K562 (cell line): Measurements from ENCODE around the gene MACF1. TPM values are rescaled to one million over a fixed set of nuclear protein-coding genes. Genes with fewer than 3 reads are reported as not detected.

Experiments used
- ARID1B ChIP-seq: fragments of 450-650 bp; IDR thresholded peaks from 2 replicates; pipeline ENCODE4 v1.6.1; 2016; ENCODE audit warnings: antibody characterized with exemption, mild to moderate bottlenecking, inconsistent platforms
- ARNT ChIP-seq, 2 experiments: fragments of 450-650 bp; IDR thresholded peaks; 2 replicates each; pipeline ENCODE4 v1.6.1; 2016; ENCODE audit warnings: mild to moderate bottlenecking in 1 of 2
- CXXC5 ChIP-seq: fragments of 250-450 bp; sonication (Bioruptor Pico); IDR thresholded peaks from 2 replicates; pipeline ENCODE4 v1.8.0; 2022; ENCODE audit warnings: inconsistent platforms, mild to moderate bottlenecking, moderate library complexity
- DMBX1 ChIP-seq: fragments of 250-450 bp; sonication (Bioruptor Pico); IDR thresholded peaks from 2 replicates; pipeline ENCODE4 v1.8.0; 2022; ENCODE audit warnings: inconsistent platforms, mild to moderate bottlenecking, moderate library complexity, borderline replicate concordance
- HES1 ChIP-seq: fragments of 450-650 bp; IDR thresholded peaks from 2 replicates; pipeline ENCODE4 v1.6.1; 2016; ENCODE audit warnings: low read depth, mild to moderate bottlenecking, moderate library complexity
- KDM1A ChIP-seq, 2 experiments: fragments of 450-650 bp; IDR thresholded peaks; 2 replicates each; pipeline ENCODE4 v1.6.1; 2016; ENCODE audit warnings: mild to moderate bottlenecking in 2 of 2
- LCOR ChIP-seq: sonication (generic); formaldehyde crosslinking; IDR thresholded peaks from 2 replicates; pipeline ENCODE4 v1.8.0; 2022; ENCODE audit warnings: mild to moderate bottlenecking, missing genetic modification reagents
- MAFK ChIP-seq: IDR thresholded peaks from 2 replicates; pipeline ENCODE4 v1.6.1; 2011; ENCODE audit warnings: low read length, improper control_type of control experiment
- MAX ChIP-seq: sonication (generic); formaldehyde crosslinking; IDR thresholded peaks from 2 replicates; pipeline ENCODE4 v1.9.0; 2022; ENCODE audit warnings: mild to moderate bottlenecking, missing genetic modification reagents
- NCOA2 ChIP-seq, 2 experiments: fragments of 450-650 bp; IDR thresholded peaks; 2 replicates each; pipeline ENCODE4 v1.6.1; 2018; ENCODE audit warnings: mild to moderate bottlenecking in 2 of 2, moderate library complexity in 1 of 2; ENCODE audit not compliant: partially characterized antibody in 2 of 2
- NFE2 ChIP-seq: IDR thresholded peaks from 2 replicates; pipeline ENCODE4 v1.6.1; 2014; ENCODE audit warnings: antibody characterized with exemption, low read depth
- SMAD4 ChIP-seq: fragments of 250-450 bp; sonication (Bioruptor Pico); conservative IDR thresholded peaks from 2 replicates; pipeline ENCODE4 v1.8.0; 2021; ENCODE audit warnings: inconsistent platforms, mild to moderate bottlenecking, moderate library complexity
- SOX6 ChIP-seq: fragments of 450-650 bp; IDR thresholded peaks from 2 replicates; pipeline ENCODE4 v1.6.1; 2014; ENCODE audit warnings: mild to moderate bottlenecking
- ZBTB17 ChIP-seq: fragments of 450-650 bp; formaldehyde crosslinking; IDR thresholded peaks from 2 replicates; pipeline ENCODE4 v1.4.0; 2020; ENCODE audit warnings: mild to moderate bottlenecking
- ZNF232 ChIP-seq: sonication (generic); formaldehyde crosslinking; IDR thresholded peaks from 2 replicates; pipeline ENCODE4 v1.8.0; 2022; ENCODE audit warnings: mild to moderate bottlenecking, missing genetic modification reagents
- ZNF444 ChIP-seq: fragments of 250-450 bp; sonication (Bioruptor Pico); IDR thresholded peaks from 2 replicates; pipeline ENCODE4 v1.4.0; 2020; ENCODE audit warnings: mild to moderate bottlenecking, moderate library complexity
- polyA plus RNA-seq, 8 experiments: library from polyadenylated mRNA; depleted of rRNA in 4 of 8; stranded (reverse) in 5 of 8; unstranded in 3 of 8; fragments of >200 nt; fragmentation: Nextera tagmentation in 2 of 8; fragmentation: Illumina TruSeq in 1 of 8; extraction: Ambion mirVana in 2 of 8; extraction: Trizol in 1 of 8; gene quantifications; 2 replicates each; pipeline versions ENCODE4 v1.2.1 to v1.2.3, GENCODE V29; 2011 to 2014; ENCODE audit warnings: inconsistent platforms in 1 of 8, missing spikeins in 1 of 8
- total RNA-seq, 7 experiments: library from RNA; depleted of rRNA in 6 of 7; stranded (reverse); fragments of >200 nt in 6 of 7; fragmentation: Illumina TruSeq in 2 of 7; extraction: Trizol in 2 of 7; gene quantifications; 2 replicates each; pipeline versions ENCODE4 v1.2.1 to v1.2.3, GENCODE V29; 2011 to 2021; ENCODE audit warnings: low replicate concordance in 1 of 7
- TF ChIP-seq, protein P1 (sequence below): fragments of 250-450 bp; sonication (Bioruptor Pico); IDR thresholded peaks from 2 replicates; pipeline ENCODE4 v1.4.0; 2020; ENCODE audit warnings: mild to moderate bottlenecking, moderate library complexity, borderline replicate concordance
- TF ChIP-seq, protein P2 (sequence below): sonication (generic); formaldehyde crosslinking; IDR thresholded peaks from 2 replicates; pipeline ENCODE4 v1.8.0; 2023; ENCODE audit warnings: mild to moderate bottlenecking, missing genetic modification reagents
- TF ChIP-seq, protein P3 (sequence below): fragments of 200-800 bp; sonication (Bioruptor generic); IDR thresholded peaks from 2 replicates; pipeline ENCODE4 v1.6.1; 2017; ENCODE audit warnings: missing genetic modification characterization, missing compliant biosample characterization

Gene MACF1
- total and polyA plus RNA-seq, 9 of the 15 experiments (the other 6 are each of a cell fraction or from before 2014, with no cell fraction given): 13.2 to 232 (median 112) TPM

DNA sequence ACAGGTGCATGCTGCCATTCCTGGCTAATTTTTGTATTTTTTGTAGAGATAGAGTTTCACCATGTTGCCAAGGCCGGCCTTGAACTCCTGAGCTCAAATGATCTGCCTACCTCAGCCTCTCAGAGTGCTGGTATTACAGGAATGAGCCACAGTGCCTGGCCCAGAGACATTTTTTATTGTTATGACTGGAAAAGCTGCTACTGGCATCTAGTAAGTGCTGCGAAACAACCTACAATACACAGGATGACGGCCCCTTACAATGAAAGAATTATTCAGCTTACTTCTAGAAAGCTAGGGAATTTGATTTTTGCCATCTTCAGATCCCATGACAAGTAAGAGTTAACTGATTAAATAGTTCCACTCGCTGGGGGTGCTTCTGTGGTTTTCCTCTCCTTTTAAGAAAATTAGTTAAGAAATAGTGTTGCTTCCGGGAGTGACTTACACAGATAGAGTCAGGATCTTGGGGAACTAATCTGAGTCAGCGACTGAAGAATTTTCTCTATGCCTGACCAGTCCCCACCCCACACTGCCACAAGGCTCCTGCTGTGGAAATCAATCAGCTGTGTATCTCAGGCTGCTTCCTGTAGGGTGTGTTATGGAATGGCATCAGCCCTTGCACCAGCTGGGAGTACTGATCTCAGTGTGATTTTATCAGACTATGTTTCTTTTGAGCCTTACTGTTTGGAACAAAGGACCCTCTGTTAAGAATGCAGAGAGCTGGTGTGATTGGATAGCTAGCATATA lies 194.0 kb downstream of the MACF1 start (continued):
- TF ChIP-seq, protein P1, sequence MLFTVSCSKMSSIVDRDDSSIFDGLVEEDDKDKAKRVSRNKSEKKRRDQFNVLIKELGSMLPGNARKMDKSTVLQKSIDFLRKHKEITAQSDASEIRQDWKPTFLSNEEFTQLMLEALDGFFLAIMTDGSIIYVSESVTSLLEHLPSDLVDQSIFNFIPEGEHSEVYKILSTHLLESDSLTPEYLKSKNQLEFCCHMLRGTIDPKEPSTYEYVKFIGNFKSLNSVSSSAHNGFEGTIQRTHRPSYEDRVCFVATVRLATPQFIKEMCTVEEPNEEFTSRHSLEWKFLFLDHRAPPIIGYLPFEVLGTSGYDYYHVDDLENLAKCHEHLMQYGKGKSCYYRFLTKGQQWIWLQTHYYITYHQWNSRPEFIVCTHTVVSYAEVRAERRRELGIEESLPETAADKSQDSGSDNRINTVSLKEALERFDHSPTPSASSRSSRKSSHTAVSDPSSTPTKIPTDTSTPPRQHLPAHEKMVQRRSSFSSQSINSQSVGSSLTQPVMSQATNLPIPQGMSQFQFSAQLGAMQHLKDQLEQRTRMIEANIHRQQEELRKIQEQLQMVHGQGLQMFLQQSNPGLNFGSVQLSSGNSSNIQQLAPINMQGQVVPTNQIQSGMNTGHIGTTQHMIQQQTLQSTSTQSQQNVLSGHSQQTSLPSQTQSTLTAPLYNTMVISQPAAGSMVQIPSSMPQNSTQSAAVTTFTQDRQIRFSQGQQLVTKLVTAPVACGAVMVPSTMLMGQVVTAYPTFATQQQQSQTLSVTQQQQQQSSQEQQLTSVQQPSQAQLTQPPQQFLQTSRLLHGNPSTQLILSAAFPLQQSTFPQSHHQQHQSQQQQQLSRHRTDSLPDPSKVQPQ: no peak
- TF ChIP-seq ARNT (IDR thresholded peaks at IDR 0.05): peak in 1 of 2 experiments; percentile 58; a peak in 1 of 4 replicates
- TF ChIP-seq ARID1B: peak; percentile 89
- 0 out of 2 replicates have a peak, but pooled peaks have one; percentile 37 for TF ChIP-seq ZBTB17 (CRISPR knock-in tag)
- TF ChIP-seq ZNF232 (CRISPR knock-in tag): no peak
- peak; percentile 85 for TF ChIP-seq SOX6
- peak; percentile 61 to 67 for TF ChIP-seq KDM1A (IDR thresholded peaks at IDR 0.05)
- no peak for TF ChIP-seq NCOA2 (IDR thresholded peaks at IDR 0.05; ENCODE audit: partially characterized antibody in 2 of 2)
- TF ChIP-seq, protein P2, sequence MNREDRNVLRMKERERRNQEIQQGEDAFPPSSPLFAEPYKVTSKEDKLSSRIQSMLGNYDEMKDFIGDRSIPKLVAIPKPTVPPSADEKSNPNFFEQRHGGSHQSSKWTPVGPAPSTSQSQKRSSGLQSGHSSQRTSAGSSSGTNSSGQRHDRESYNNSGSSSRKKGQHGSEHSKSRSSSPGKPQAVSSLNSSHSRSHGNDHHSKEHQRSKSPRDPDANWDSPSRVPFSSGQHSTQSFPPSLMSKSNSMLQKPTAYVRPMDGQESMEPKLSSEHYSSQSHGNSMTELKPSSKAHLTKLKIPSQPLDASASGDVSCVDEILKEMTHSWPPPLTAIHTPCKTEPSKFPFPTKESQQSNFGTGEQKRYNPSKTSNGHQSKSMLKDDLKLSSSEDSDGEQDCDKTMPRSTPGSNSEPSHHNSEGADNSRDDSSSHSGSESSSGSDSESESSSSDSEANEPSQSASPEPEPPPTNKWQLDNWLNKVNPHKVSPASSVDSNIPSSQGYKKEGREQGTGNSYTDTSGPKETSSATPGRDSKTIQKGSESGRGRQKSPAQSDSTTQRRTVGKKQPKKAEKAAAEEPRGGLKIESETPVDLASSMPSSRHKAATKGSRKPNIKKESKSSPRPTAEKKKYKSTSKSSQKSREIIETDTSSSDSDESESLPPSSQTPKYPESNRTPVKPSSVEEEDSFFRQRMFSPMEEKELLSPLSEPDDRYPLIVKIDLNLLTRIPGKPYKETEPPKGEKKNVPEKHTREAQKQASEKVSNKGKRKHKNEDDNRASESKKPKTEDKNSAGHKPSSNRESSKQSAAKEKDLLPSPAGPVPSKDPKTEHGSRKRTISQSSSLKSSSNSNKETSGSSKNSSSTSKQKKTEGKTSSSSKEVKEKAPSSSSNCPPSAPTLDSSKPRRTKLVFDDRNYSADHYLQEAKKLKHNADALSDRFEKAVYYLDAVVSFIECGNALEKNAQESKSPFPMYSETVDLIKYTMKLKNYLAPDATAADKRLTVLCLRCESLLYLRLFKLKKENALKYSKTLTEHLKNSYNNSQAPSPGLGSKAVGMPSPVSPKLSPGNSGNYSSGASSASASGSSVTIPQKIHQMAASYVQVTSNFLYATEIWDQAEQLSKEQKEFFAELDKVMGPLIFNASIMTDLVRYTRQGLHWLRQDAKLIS (CRISPR knock-in tag): 0 out of 2 replicates have a peak, but pooled peaks have one; percentile 27
- TF ChIP-seq MAFK: 0 out of 2 replicates have a peak, but pooled peaks have one; percentile 33
- TF ChIP-seq, protein P3, sequence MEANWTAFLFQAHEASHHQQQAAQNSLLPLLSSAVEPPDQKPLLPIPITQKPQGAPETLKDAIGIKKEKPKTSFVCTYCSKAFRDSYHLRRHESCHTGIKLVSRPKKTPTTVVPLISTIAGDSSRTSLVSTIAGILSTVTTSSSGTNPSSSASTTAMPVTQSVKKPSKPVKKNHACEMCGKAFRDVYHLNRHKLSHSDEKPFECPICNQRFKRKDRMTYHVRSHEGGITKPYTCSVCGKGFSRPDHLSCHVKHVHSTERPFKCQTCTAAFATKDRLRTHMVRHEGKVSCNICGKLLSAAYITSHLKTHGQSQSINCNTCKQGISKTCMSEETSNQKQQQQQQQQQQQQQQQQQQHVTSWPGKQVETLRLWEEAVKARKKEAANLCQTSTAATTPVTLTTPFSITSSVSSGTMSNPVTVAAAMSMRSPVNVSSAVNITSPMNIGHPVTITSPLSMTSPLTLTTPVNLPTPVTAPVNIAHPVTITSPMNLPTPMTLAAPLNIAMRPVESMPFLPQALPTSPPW (CRISPR knock-in tag): peak; percentile 52; the same call in 1 of the 2 replicates
- peak; percentile 58; the same call in 1 of the 2 replicates for TF ChIP-seq SMAD4 (CRISPR knock-in tag)
- TF ChIP-seq LCOR (CRISPR knock-in tag): 0 out of 2 replicates have a peak, but pooled peaks have one; percentile 37
- TF ChIP-seq ZNF444 (CRISPR knock-in tag): no peak
- peak; percentile 64; the same call in 1 of the 2 replicates for TF ChIP-seq DMBX1 (CRISPR knock-in tag)
- TF ChIP-seq MAX: no peak
- peak; percentile 33 for TF ChIP-seq CXXC5 (CRISPR knock-in tag)
- TF ChIP-seq NFE2: peak; percentile 32; the same call in 1 of the 2 replicates
- peak; percentile 69 for TF ChIP-seq HES1
